IPS-20b (cell line): ENCODE measurements around the gene LRP6.

ENCODE experiments used
- H3K27ac ChIP-seq: one replicate; pipeline ENCODE4 v1.5.1; 2013; ENCODE audit warnings: low read length
- H3K27me3 ChIP-seq: 2 replicates; pipeline ENCODE4 v1.6.1; 2013; ENCODE audit warnings: mild to moderate bottlenecking, low read length, inconsistent platforms; ENCODE audit not compliant: insufficient read depth
- H3K36me3 ChIP-seq: 2 replicates; pipeline ENCODE4 v1.6.1; 2013; ENCODE audit warnings: low read depth, mild to moderate bottlenecking, inconsistent platforms, low read length, moderate library complexity; ENCODE audit not compliant: insufficient read depth
- H3K4me1 ChIP-seq: 2 replicates; pipeline ENCODE4 v1.6.1; 2013; ENCODE audit warnings: mild to moderate bottlenecking, control low read depth, inconsistent platforms, low read length, moderate library complexity; ENCODE audit not compliant: insufficient read depth
- H3K4me3 ChIP-seq: 2 replicates; pipeline ENCODE4 v1.5.1; 2013; ENCODE audit warnings: mild to moderate bottlenecking, low read length, inconsistent platforms
- H3K9ac ChIP-seq: 2 replicates; pipeline ENCODE4 v1.6.1; 2013; ENCODE audit warnings: low read depth, mild to moderate bottlenecking, inconsistent platforms, low read length, moderate library complexity
- H3K9me3 ChIP-seq: 2 replicates; pipeline ENCODE4 v1.6.1; 2013; ENCODE audit warnings: mild to moderate bottlenecking, low read depth, low read length, inconsistent platforms; ENCODE audit not compliant: insufficient read depth

The LRP6 gene

DNA sequence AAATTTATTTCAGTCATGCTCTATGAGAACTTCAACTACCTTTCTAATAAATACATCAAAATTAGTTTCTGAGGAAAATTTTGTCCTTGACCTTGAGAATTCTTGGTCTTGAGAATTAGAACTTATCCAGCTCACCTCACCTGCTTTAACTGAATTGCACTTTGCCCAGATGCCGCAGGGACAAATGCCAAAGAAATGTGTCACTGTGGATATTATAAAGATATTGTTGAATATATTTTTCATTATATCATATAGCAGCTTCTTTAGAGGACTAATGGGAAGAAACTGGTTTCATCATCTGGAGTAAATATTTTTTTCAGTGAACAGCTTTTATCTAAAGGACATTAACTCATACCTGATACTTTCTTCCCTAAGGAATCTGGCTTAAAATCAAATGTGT is 54.1 kb downstream of the LRP6 start:
- H3K9me3 ChIP-seq, result no peaks in the 10 kb centered on the region
- H3K36me3 ChIP-seq, result peaks cover 7% of the 10 kb centered on the region; the same call in 1 of the 2 replicates
- no peak overlapping the region for H3K9ac ChIP-seq
- H3K27me3 ChIP-seq, result no peaks in the 10 kb centered on the region
- no peak overlapping the region for H3K4me3 ChIP-seq
- peaks cover 17% of the 10 kb centered on the region; the same call in 1 of the 2 replicates for H3K4me1 ChIP-seq
- no peak overlapping the region for H3K27ac ChIP-seq

DNA sequence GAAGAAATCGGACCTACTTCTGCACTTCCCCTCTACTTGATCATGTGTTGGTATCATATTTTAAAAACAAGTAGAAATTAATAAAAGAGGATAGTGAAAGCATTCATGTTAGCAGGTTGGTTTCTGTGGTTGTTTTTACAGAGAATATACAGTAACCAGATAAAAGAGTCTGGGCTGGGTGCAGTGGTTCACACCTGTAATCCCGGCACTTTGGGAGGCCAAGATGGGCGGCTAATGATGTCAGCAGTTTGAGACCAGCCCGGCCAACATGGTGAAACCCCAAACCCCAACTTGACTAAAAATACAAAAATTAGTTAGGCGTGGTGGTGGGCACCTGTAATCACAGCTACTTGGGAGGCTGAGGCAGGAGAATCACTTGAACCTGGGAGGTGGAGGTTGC is 55.9 kb downstream of the LRP6 start:
- H3K4me3 ChIP-seq, result no peak overlapping the region
- peaks cover 13% of the 10 kb centered on the region; the same call in 1 of the 2 replicates for H3K4me1 ChIP-seq

DNA sequence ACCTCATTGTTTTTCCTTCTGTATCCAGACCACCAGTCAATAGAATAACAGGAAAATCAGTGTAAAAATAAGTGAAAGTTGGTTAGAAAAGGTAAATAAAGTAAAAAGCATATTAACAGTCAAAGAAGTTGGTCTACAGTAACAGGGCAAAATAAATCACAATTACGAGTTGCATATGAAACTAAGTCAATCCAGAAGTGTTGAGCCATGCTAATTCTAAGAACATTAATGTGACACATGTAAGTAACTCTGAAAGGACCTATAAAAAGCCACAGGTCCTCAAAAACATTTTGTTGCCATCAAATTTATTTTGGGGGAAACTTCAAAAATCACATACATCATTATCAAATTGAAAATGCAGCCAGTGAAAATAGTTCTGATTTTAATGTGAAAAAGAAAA is 56.4 kb downstream of the LRP6 start:
- peaks cover 7% of the 10 kb centered on the region; the same call in 1 of the 2 replicates for H3K36me3 ChIP-seq
- H3K9me3 ChIP-seq, result no peaks in the 10 kb centered on the region
- no peak overlapping the region for H3K27ac ChIP-seq
- H3K27me3 ChIP-seq, result no peaks in the 10 kb centered on the region
- H3K4me1 ChIP-seq, result peaks cover 13% of the 10 kb centered on the region; the same call in 1 of the 2 replicates
- no peak overlapping the region for H3K4me3 ChIP-seq
- H3K9ac ChIP-seq, result no peak overlapping the region

More for the DNA sequence above, 55.9 kb downstream of the LRP6 start:
- no peaks in the 10 kb centered on the region for H3K27me3 ChIP-seq
- H3K9ac ChIP-seq, result no peak overlapping the region
- no peaks in the 10 kb centered on the region for H3K9me3 ChIP-seq
- H3K36me3 ChIP-seq, result peaks cover 7% of the 10 kb centered on the region; the same call in 1 of the 2 replicates
- no peak overlapping the region for H3K27ac ChIP-seq

DNA sequence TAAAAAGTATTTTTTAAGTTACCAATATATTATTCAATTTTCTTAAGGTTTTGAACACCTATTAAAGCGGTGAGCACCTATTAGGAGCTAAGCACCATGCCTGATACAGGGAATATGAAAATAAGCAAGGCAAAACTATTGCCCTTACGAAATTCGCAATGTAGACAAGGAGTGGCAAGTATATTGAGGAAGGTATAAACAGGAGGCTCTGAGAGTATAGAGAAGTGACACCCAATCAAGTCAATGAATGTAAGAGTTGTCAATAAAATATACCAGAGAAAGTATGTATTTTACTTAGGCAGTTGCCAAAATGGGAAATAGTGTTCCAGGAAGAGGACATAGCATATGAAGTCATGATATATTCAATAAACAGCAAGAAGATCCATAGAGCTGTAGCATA is 57.2 kb downstream of the LRP6 start:
- no peak overlapping the region for H3K4me3 ChIP-seq
- H3K36me3 ChIP-seq, result peaks cover 7% of the 10 kb centered on the region; the same call in 1 of the 2 replicates
- H3K9ac ChIP-seq, result no peak overlapping the region
- no peaks in the 10 kb centered on the region for H3K9me3 ChIP-seq
- peaks cover 8% of the 10 kb centered on the region; the same call in 1 of the 2 replicates for H3K4me1 ChIP-seq
- H3K27ac ChIP-seq, result no peak overlapping the region
- no peaks in the 10 kb centered on the region for H3K27me3 ChIP-seq

DNA sequence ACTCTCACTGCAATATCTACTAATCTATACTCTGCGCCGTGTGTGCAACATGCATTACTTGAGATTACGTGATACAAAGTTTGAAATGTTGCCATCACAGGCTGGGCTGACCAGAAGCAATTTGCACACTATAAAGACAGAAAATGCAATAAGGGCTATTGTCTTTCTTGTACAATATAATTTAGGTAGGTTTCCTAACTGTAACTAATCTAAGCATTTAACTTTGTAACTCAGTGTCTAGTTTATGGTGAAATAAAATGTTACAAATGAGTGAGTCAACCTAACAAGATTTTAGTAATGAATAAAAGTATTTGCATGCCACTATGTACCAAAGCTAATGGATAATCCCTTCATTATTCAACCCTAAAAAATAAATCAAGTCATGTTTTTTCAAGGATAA is 57.8 kb downstream of the LRP6 start:
- Histone ChIP-seq H3K4me3 (no peak overlapping the region), H3K27ac (no peak overlapping the region)

DNA sequence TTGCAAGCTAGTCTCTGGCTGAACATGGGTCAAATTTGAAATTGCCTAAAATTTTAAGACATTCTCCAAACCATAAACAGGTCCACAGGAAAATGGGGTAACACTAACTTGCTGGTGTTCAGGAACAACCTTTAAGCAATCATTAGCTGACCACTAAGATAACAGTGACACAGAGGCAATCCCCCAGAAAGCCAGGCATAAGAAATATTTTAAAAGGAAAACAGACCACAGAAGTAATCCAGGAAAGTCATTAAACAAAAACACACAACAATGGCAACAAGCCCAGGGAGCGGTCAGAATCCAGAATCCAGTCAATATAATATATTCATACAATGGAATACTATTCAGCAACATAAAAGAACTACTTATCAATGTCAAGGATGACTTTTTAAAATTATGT is 59.1 kb downstream of the LRP6 start:
- Histone ChIP-seq H3K4me1 (no peaks in the 10 kb centered on the region), H3K36me3 (peaks cover 8% of the 10 kb centered on the region; the same call in 1 of the 2 replicates), H3K27me3 (no peaks in the 10 kb centered on the region), H3K4me3 (no peak overlapping the region), H3K9ac (no peak overlapping the region), H3K9me3 (no peaks in the 10 kb centered on the region), H3K27ac (no peak overlapping the region)

More for the DNA sequence above, 57.8 kb downstream of the LRP6 start:
- no peak overlapping the region for H3K9ac ChIP-seq
- no peaks in the 10 kb centered on the region for H3K27me3 ChIP-seq
- peaks cover 2% of the 10 kb centered on the region; the same call in 1 of the 2 replicates for H3K4me1 ChIP-seq
- H3K36me3 ChIP-seq, result peaks cover 7% of the 10 kb centered on the region; the same call in 1 of the 2 replicates
- H3K9me3 ChIP-seq, result no peaks in the 10 kb centered on the region

DNA sequence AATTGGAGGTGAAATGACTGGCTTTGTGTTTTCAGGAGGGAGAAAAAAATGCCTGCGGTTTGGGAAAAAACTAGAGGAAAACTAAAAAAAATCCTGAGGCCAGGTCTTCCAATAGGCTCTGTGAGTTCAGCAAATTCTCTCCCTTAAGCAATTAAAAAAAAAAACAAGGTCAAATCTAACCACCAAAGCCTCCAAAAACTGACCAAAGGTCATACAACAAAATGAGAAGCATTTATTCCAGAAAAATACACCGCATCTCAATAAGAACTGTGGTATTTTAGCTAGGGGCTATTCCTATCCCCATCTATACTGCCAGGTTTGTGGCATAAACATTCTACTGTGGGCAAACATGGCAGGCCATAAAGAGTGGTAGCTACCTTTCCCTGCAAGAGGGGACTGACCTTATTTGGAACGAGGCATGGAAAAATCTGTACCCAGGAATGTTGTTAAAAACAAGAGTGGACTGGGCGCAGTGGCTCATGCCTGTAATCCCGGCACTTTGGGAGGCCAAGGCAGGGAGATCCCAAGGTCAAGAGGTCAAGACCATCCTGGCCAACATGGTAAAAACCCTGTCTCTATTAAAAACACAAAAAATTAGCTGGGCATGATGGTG is 60.0 kb downstream of the LRP6 start:
- no peaks in the 10 kb centered on the region for H3K4me1 ChIP-seq
- H3K27ac ChIP-seq, result no peak overlapping the region
- no peak overlapping the region for H3K4me3 ChIP-seq
- H3K9ac ChIP-seq, result no peak overlapping the region
- H3K9me3 ChIP-seq, result no peaks in the 10 kb centered on the region
- H3K36me3 ChIP-seq, result peaks cover 15% of the 10 kb centered on the region; the same call in 1 of the 2 replicates
- no peaks in the 10 kb centered on the region for H3K27me3 ChIP-seq

DNA sequence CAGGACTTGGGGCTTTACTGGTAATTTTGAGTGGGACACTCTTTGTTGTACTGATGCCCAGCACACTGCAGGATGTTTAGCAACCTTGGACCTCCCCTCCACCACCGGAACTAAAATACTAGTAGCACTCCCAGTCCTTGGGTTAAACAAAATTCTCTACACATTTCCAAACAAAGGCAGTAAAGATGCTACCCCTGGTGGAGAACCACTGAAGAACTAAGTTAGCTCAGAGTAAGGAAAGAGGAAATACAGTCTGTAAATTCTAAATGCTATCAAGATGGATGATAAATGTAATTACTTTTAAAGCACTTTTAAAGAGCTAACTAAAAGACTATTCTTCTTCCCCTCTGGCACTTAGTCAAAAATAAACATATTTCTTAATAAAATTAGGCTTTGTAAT is 64.1 kb downstream of the LRP6 start:
- Histone ChIP-seq H3K36me3 (peaks cover 36% of the 10 kb centered on the region), H3K4me1 (no peaks in the 10 kb centered on the region), H3K27me3 (no peaks in the 10 kb centered on the region), H3K27ac (no peak overlapping the region), H3K9ac (no peak overlapping the region), H3K4me3 (no peak overlapping the region), H3K9me3 (no peaks in the 10 kb centered on the region)

DNA sequence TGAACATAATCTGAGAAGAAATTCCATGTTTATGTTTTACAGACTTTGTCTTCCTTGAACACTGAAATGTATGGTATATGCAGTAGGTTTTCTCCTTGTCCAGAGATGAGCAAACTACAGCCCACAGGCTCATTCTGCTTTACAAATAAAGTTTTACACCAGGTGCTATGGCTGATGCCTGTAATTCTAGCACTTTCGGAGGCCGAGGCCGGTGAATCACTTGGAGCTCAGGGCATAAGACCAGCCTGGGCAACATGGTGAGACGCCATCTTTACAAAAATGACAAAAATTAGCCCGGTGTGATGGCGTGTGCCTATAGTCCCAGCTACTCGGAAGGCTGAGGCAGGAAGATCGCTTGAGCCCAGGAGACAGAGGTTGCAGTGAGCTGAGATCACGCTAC is 64.7 kb downstream of the LRP6 start:
- H3K27ac ChIP-seq, result no peak overlapping the region
- no peak overlapping the region for H3K9ac ChIP-seq
- peaks cover 42% of the 10 kb centered on the region for H3K36me3 ChIP-seq
- no peaks in the 10 kb centered on the region for H3K27me3 ChIP-seq
- H3K4me1 ChIP-seq, result no peaks in the 10 kb centered on the region
- H3K9me3 ChIP-seq, result no peaks in the 10 kb centered on the region
- H3K4me3 ChIP-seq, result no peak overlapping the region

DNA sequence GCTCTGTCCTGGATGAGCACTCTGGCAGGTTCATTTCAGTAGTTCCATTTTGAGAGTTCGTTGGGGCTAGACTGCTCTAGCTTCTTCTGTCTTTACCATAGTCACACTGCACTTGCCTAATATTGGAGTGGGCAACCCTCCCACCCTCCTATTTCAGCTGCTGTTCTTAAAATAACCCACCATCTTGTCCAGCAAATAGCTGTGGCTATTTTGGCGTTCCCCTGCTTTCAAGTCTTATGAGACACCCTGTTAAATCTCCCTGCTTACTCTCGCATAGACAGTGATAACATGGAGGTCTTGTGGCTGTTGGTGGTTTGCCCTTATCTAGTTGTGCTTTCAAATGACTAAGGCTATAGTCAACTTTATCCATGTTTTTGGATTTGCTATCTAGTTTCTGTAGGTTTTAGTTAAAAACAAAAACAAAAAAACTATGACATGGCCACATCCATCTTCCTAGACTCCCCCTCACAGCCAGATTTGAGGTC is 65.5 kb downstream of the LRP6 start:
- Histone ChIP-seq H3K9ac (no peak overlapping the region), H3K4me3 (no peak overlapping the region), H3K9me3 (no peaks in the 10 kb centered on the region), H3K36me3 (peaks cover 43% of the 10 kb centered on the region), H3K27me3 (no peaks in the 10 kb centered on the region), H3K4me1 (no peaks in the 10 kb centered on the region), H3K27ac (no peak overlapping the region)

DNA sequence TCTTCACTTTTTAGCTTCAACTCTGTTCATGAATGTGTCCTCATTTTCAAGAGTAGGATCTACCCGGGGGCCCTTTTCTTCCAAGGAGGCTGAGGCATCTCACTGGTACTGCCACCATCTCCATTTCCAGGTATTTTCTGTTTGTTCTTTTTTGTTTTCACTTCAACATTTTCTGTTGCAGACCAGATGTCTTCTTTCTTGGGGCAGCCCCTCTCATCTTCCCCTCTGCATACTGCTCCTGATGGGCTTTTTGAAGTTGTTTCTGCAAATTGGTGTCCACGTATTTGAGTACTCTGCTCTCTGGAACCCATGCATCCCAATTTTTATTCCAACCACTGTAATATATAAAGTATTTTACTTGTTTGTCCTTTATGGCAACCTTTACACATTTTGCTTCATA is 66.5 kb downstream of the LRP6 start:
- H3K9me3 ChIP-seq, result no peaks in the 10 kb centered on the region
- no peaks in the 10 kb centered on the region for H3K4me1 ChIP-seq
- no peak overlapping the region for H3K9ac ChIP-seq
- H3K36me3 ChIP-seq, result peaks cover 47% of the 10 kb centered on the region
- no peak overlapping the region for H3K27ac ChIP-seq
- H3K27me3 ChIP-seq, result no peaks in the 10 kb centered on the region
- H3K4me3 ChIP-seq, result no peak overlapping the region

DNA sequence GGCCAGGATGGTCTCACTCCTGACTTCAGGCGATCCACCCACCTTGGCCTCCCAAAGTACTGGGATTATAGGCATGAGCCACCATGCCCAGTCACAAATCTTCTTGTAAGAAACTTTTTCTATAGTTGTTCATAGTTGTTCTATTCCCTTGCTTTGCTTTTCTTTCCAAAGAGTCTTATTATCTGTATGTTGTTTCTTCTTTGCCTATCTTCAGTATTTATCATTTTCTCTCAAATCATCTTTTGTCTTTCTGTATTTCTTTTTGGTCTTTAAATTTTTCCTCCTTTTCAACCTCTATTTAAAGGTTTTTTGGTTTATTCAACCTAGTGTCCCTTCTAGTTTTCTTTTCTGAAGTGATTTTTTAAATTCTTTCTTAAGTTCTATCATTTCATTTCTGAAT is 68.7 kb downstream of the LRP6 start:
- no peaks in the 10 kb centered on the region for H3K4me1 ChIP-seq

More for the DNA sequence above, 68.7 kb downstream of the LRP6 start:
- H3K27me3 ChIP-seq, result no peaks in the 10 kb centered on the region
- H3K9ac ChIP-seq, result no peak overlapping the region
- H3K36me3 ChIP-seq, result peaks cover 48% of the 10 kb centered on the region
- no peak overlapping the region for H3K27ac ChIP-seq
- H3K4me3 ChIP-seq, result no peak overlapping the region
- H3K9me3 ChIP-seq, result no peaks in the 10 kb centered on the region
